Esophagus squamous epithelium (tissue), 5 donors: ENCODE results near the gene NPSR1. TPM values are rescaled to one million over a fixed set of nuclear protein-coding genes. Genes with fewer than 3 reads are reported as not detected.

Experiments
- DNase-seq: peaks from one replicate; lab custom pipeline; 2025; lab: John Stamatoyannopoulos, UW
- H3K27ac ChIP-seq, 4 donors: fragments of 200-600 bp; sonication (generic); one replicate each; pipeline ENCODE4 v1.5.1; 2016 to 2019; ENCODE audit warnings: mild to moderate bottlenecking in 1 of 4
- H3K27me3 ChIP-seq, 4 donors: fragments of 200-600 bp; sonication (generic); 1 replicate in 3 of 4; 2 replicates in 1 of 4; pipeline versions ENCODE4 v1.5.1 to v1.6.0; 2017 to 2021; ENCODE audit warnings: antibody characterized with exemption in 1 of 4
- H3K36me3 ChIP-seq, 3 donors: fragments of 200-600 bp; sonication (generic); one replicate each; pipeline ENCODE4 v1.5.1; 2016 to 2019
- H3K4me1 ChIP-seq, 3 donors: fragments of 200-600 bp; sonication (generic); one replicate each; pipeline ENCODE4 v1.5.1; 2017 to 2019
- H3K4me3 ChIP-seq, 4 donors: fragments of 200-600 bp; sonication (generic); 1 replicate in 3 of 4; 2 replicates in 1 of 4; pipeline ENCODE4 v1.5.1; 2016 to 2019; ENCODE audit warnings: mild to moderate bottlenecking in 2 of 4, moderate library complexity in 1 of 4
- H3K9me3 ChIP-seq, 3 donors: fragments of 200-600 bp; sonication (generic); one replicate each; pipeline ENCODE4 v1.5.1; 2016 to 2019
- CTCF ChIP-seq, 6 experiments: fragments of 450-650 bp in 4 of 6; fragments of 200-600 bp in 2 of 6; sonication (generic) in 2 of 6; IDR thresholded peaks; one replicate each; pipeline ENCODE4 v1.5.1; 2016 to 2019; ENCODE audit warnings: antibody characterized with exemption in 6 of 6, mild to moderate bottlenecking in 4 of 6, moderate library complexity in 4 of 6
- POLR2A ChIP-seq, 4 donors: fragments of 450-650 bp; IDR thresholded peaks; one replicate each; pipeline ENCODE4 v1.6.1; 2017; ENCODE audit warnings: antibody characterized with exemption in 4 of 4, mild to moderate bottlenecking in 4 of 4, moderate library complexity in 3 of 4
- WGBS, 2 donors: methylation state at CpG; one replicate each; pipeline ENCODE4 v1.1.5; 2018; 5-methylcytosine and 5-hydroxymethylcytosine counted together
- intact Hi-C: fragments of 100-400 bp; cut with DNase I; formaldehyde crosslinking; loops from one replicate; pipeline ENCODE4 v1.15.0; 2022
- total RNA-seq, 4 donors: library from RNA; depleted of rRNA; stranded (reverse); fragments of >200 nt; gene quantifications; one replicate each; pipeline ENCODE4 v1.1.0, GENCODE V29; 2016
- donor health status: DM: yes; HTN: yes; CAD: no.

NPSR1 gene
- total RNA-seq, 4 donors from 2014 or later = not detected

- 87 to 88% methylated on average over 2 to 3 of the region's 3 CpGs for WGBS, 2 donors
- DNase-seq = no peak
- Histone ChIP-seq H3K4me1 (no peaks in the 10 kb centered on the region), H3K9me3 (no peaks in the 10 kb centered on the region), H3K4me3 (no peak overlapping the region), H3K27ac (no peak overlapping the region), H3K36me3 (no peaks in the 10 kb centered on the region), H3K27me3 (peaks cover 0 to 7% (median 0%) of the 10 kb centered on the region in 4 donors)
- no peak for TF ChIP-seq POLR2A (IDR thresholded peaks at IDR 0.05)
- TF ChIP-seq CTCF (IDR thresholded peaks at IDR 0.05) = no peak
- intact Hi-C loops = no loop called here
These were observed 174.0 kb downstream of the NPSR1 start for GRCh38 chr7:34832020-34832419.

- Histone ChIP-seq H3K9me3 (no peaks in the 10 kb centered on the region), H3K4me1 (no peaks in the 10 kb centered on the region), H3K4me3 (no peak overlapping the region), H3K27me3 (peaks cover 0 to 10% (median 0%) of the 10 kb centered on the region in 4 donors), H3K36me3 (no peaks in the 10 kb centered on the region), H3K27ac (no peak overlapping the region)
- TF ChIP-seq POLR2A (IDR thresholded peaks at IDR 0.05) (no peak), CTCF (IDR thresholded peaks at IDR 0.05) (no peak)
- intact Hi-C loops = no loop called here
- no peak for DNase-seq
- 52 to 68% methylated on average over 3 of the region's 3 CpGs for WGBS, 2 donors
These were observed 178.0 kb downstream of the NPSR1 start for GRCh38 chr7:34835901-34836600.

- DNase-seq = no peak
- WGBS, 2 donors = 29 to 51% methylated on average over 2 of the region's 2 CpGs
- no peak overlapping the region for H3K27ac ChIP-seq
- no peaks in the 10 kb centered on the region for H3K9me3 ChIP-seq
- no peak overlapping the region for H3K4me3 ChIP-seq
- no peak for TF ChIP-seq CTCF (IDR thresholded peaks at IDR 0.05)
- no peak for TF ChIP-seq POLR2A (IDR thresholded peaks at IDR 0.05)
- peaks cover 0 to 10% (median 0%) of the 10 kb centered on the region in 4 donors for H3K27me3 ChIP-seq
- intact Hi-C loops = no loop called here
- H3K4me1 ChIP-seq = no peaks in the 10 kb centered on the region
- no peaks in the 10 kb centered on the region for H3K36me3 ChIP-seq
These were observed 179.3 kb downstream of the NPSR1 start for GRCh38 chr7:34837316-34837715.

GRCh38 chr7:34837801-34838201 lies 179.8 kb downstream of the NPSR1 start:
- no peaks in the 10 kb centered on the region for H3K4me1 ChIP-seq
- no peaks in the 10 kb centered on the region for H3K9me3 ChIP-seq
- no peak overlapping the region for H3K4me3 ChIP-seq
- TF ChIP-seq CTCF (IDR thresholded peaks at IDR 0.05) (no peak), POLR2A (IDR thresholded peaks at IDR 0.05) (no peak)
- peaks cover 0 to 10% (median 0%) of the 10 kb centered on the region in 4 donors for H3K27me3 ChIP-seq
- no peak overlapping the region for H3K27ac ChIP-seq
- intact Hi-C loops = no loop called here
- WGBS, 2 donors = 40 to 56% methylated on average over 2 of the region's 2 CpGs
- no peaks in the 10 kb centered on the region for H3K36me3 ChIP-seq
- no peak for DNase-seq

GRCh38 chr7:34838329-34838728 lies 180.3 kb downstream of the NPSR1 start:
- no peaks in the 10 kb centered on the region for H3K9me3 ChIP-seq
- H3K4me1 ChIP-seq = no peaks in the 10 kb centered on the region
- TF ChIP-seq POLR2A (IDR thresholded peaks at IDR 0.05) = no peak
- TF ChIP-seq CTCF (IDR thresholded peaks at IDR 0.05) = no peak
- intact Hi-C loops = no loop called here
- WGBS, 2 donors = 72 to 74% methylated on average over 5 of the region's 5 CpGs
- H3K27me3 ChIP-seq = peaks cover 0 to 10% (median 0%) of the 10 kb centered on the region in 4 donors
- H3K36me3 ChIP-seq = no peaks in the 10 kb centered on the region
- H3K4me3 ChIP-seq = no peak overlapping the region
- no peak overlapping the region for H3K27ac ChIP-seq
- no peak for DNase-seq
